GM18907 (cell line): ENCODE data around the gene TNIK.
"Not testable (repeated sequence)": the region's sequence is repeated elsewhere in the genome, so short reads cannot be mapped to it uniquely, and the experiment has no call there.

Experiments used
- ATAC-seq: cut with Tn5 transposase; IDR thresholded peaks from one replicate; pipeline ENCODE4 v1.9.1; 2021; ENCODE audit warnings: mild to moderate bottlenecking, moderate library complexity; ENCODE audit not compliant: unreplicated experiment

The TNIK gene

DNA sequence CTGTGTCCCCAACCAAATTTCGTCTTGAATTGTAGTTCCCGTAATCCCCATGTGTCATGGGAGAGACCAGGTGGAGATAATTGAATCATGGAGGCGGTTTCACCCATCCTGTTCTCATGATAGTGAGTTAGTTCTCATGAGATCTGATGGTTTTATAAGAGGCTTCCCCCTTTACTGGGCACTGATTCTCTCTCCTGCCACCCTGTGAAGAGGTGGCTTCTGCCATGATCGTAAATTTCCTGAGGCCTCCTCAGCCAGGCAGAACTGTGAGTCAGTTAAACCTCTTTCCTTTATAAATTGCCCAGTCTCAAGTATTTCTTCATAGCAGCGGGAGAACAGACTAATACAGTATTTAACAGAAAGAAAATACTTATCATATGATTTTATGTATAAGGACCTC, 93.5 kb downstream of the TNIK start:
- ATAC-seq = not testable (repeated sequence)

DNA sequence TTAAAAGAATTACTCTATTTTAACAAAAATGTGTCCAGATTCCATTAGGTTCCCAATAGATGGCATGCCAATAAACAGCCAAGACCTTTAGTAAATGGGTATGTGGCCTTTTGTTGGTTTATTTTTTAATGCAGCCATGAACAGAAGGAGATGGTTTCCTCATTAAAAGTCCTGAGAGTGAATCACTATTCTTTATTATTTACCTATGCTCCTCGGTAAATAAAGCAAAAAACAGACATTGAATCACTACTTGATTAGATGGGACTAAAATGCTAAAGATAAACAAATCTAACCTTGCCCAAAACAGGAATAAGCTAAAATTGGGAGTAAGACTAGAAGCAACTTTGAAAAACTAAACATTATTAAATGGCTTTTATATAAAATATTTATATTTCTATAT, 94.2 kb downstream of the TNIK start:
- no peak for ATAC-seq

- no peak for ATAC-seq
These were observed 94.7 kb downstream of the TNIK start for GRCh38 chr3:171365489-171365888.

DNA sequence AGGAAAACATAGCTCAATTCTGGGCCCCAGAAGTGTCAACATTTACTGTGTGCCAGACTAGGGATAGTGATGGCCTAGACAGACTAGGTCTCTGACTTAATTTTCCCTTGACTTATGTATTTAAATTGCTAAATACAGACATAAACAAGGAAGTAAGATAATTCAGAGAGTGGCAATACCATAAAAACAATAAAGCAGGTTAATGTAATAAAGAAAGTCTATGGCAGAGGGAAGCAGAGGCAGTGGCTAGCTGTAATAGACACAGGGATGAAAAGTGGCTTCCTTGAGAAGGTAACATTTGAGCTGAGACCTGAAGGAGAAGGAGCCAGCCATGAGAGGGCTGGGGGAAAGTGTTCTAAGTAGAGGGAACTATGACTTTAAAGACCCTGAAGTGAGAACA, 95.7 kb downstream of the TNIK start:
- no peak for ATAC-seq

DNA sequence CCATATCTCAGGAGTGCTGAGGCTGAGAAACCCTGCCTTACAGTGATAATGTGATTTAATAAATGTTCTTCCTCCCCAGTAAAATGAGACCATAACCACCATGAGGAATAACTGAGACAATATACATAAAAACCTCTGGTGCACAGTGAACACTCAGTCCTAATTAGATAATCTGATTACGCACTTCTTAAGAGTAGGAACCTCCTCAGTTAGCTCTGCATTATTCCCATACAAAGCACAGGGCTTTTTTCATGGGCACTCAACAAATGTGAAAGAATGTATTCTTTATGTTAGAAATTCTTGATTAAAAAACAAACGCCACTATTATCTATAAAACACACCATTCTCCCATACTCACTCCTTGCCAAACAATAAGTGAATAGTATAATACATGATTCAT, 97.0 kb downstream of the TNIK start:
- ATAC-seq = no peak

DNA sequence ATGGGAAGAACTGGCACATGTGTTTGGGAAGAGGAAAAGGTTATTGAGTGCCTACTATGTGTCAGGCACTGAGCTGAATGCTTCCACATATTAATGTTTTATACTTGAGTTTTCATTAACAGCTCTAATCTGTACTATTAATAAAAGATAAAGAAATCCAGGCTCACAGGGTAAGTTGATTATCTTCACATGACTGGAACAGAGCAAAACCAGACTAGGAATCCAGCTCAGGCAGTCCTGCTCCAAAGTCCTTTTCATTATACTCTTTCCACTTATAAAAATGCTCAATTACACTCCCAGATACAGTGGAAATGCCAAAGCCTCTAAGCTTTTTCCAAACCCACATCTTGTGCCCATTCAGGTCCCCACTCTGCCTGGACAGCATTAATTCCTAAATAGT, 97.6 kb downstream of the TNIK start:
- ATAC-seq = no peak

DNA sequence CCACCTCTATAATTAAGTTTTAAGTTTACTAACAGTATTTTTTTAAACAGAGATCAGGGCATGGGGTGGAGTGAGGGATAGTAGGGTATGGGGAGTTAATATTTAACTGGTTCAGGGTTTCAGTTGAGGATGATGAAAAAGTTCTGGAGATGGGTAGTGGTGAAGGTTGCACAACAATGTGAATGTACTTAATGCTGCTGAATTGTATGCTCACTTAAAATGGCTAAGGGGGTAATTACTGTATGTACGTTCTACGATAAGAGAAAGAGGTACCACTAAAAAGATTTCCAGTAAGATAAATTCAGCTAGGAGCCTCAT, 101.4 kb downstream of the TNIK start:
- peak; percentile 58 for ATAC-seq

DNA sequence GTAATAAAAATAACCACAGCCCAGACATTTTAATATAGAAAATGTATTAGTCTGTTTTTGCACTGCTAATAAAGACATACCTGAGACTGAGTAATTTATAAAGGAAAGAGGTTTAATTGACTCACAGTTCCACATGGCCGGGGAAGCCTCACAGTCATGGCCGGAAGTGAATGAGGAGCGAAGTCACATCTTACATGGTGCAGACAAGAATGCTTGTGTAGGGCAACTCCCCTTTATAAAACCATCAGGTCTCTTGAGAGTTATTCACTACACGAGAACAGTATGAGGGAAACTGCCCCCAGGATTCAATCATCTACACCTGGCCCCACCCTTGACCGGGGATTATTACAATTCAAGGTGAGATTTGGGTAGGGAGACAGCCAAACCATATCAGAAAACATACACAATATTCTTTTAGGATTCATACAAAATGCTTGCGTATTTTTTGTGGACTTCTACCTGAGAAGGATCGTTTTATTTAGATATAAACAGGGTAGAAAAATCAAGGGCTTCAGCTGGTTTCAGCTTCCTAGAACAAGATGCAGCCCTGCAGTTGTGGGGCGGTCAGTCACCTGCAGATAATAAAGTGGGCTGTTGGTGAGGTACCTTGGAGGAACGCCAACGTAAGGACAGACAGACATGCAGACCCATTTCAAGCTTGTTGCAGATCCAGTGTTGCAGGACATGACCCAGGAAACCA, 101.9 kb downstream of the TNIK start:
- no peak for ATAC-seq

- no peak for ATAC-seq
These were observed 102.5 kb downstream of the TNIK start for GRCh38 chr3:171357721-171358120.

GRCh38 chr3:171356251-171356650, 104.0 kb downstream of the TNIK start:
- ATAC-seq = no peak

- no peak for ATAC-seq
These were observed 105.3 kb downstream of the TNIK start for GRCh38 chr3:171354706-171355582.

GRCh38 chr3:171354049-171354705, 106.0 kb downstream of the TNIK start:
- no peak for ATAC-seq

- ATAC-seq = no peak
These were observed 106.8 kb downstream of the TNIK start for GRCh38 chr3:171353423-171353822.

- ATAC-seq = no peak
These were observed 107.7 kb downstream of the TNIK start for GRCh38 chr3:171352387-171352935.

DNA sequence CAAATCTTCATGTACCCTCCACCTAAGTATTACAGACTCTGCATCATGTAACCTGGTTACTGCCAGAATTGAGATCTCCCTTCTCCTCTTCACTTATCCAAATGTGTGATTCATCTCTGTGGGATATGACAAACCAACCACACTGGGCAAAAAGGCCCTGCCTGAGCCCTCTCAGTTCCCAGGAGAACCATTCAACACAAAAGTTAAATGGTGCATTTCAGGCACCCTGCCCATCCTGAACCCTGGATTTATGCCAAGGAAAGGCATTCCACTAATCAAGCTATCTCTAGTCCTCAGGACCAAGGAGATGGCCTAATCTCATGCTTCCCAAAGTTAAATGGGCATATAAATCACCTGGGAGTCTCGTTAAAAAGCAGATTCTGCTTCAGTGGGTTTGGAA, 108.5 kb downstream of the TNIK start:
- no peak for ATAC-seq

DNA sequence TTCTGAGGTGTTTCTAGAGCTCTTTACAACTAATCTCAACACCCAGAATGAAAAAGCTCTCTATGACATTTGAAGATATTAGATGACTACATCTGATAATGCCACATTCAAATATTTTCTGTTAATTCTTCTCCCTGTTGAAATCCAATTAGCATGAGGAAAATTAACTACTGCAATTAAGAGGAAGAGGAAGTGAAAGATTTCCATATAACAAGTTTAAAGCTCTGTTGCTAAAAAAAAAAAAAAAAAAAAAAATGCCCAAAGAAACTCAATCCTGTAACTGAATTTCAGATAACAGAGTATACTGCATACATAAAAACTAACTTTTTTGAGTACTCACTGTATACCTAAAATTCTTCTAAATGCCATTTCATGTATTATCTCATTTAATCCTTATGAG, 109.8 kb downstream of the TNIK start:
- no peak for ATAC-seq

DNA sequence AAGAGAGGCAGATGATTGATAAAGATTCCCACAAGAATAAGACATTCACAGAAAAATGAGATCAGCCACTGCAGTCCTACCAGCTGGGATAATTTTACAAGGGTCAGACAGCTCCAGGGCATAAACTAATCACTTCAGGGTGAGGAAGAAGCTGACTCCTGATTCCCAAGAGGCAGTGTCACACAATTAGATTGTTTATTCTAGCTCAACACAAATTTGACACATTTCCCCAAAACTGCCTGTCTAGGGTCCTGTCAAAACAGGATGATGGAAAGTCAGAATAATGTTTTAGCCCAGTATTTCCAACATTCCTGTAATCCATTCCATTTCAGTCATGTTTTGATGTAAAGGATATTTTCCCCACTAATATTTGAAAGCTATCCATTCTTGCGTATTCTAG, 110.8 kb downstream of the TNIK start:
- no peak for ATAC-seq

DNA sequence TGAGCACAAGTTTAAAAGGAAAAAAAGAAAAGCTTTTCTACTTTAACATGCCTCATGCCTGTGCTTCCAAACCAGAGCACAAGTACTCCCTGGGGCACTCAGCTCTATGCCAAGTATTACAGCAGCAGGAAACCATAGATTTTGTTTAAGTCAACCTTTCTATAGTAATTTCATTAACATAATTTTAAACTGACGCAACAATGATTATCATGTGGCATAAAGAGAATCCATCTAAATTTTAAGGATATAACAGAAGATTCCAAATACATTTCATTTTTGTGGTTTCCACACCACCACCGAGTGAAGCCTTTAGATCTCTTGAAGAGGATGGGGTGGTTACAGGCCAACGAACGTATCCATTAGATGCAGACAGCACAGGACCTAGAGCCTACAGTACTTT, 112.1 kb downstream of the TNIK start:
- peak; percentile 18 for ATAC-seq

- ATAC-seq = peak; percentile 83
These were observed 112.7 kb downstream of the TNIK start for GRCh38 chr3:171347301-171348039.

- peak; percentile 1 for ATAC-seq
These were observed 113.5 kb downstream of the TNIK start for GRCh38 chr3:171346582-171347300.
